Prostate gland (tissue), 2 donors: Measurements from ENCODE around the gene PRSS27.

ENCODE experiments used
- CTCF ChIP-seq, 4 experiments: fragments of 200-600 bp in 2 of 4; fragments of 450-650 bp in 2 of 4; sonication (generic) in 2 of 4; IDR thresholded peaks; 1 replicate in 3 of 4; 2 replicates in 1 of 4; pipeline ENCODE4 v1.5.1; 2016 to 2019; ENCODE audit warnings: antibody characterized with exemption in 4 of 4, mild to moderate bottlenecking in 2 of 4, moderate library complexity in 2 of 4
- POLR2A ChIP-seq: fragments of 450-650 bp; IDR thresholded peaks from one replicate; pipeline ENCODE4 v1.6.1; 2016; ENCODE audit warnings: antibody characterized with exemption, mild to moderate bottlenecking
- POLR2AphosphoS5 ChIP-seq: sonication (generic); formaldehyde crosslinking; IDR thresholded peaks from one replicate; pipeline ENCODE4 v1.6.1; 2017; ENCODE audit warnings: antibody characterized with exemption

- TF ChIP-seq POLR2A (no peak), CTCF (IDR thresholded peaks at IDR 0.05) (no peak), POLR2AphosphoS5 (no peak)
Measured at GRCh38 chr16:2702438-2702825, 17.6 kb downstream of the PRSS27 start.
